Astrocyte (in vitro differentiated cells and primary cell): ENCODE measurements around the gene GTPBP2.

Experiments
- EZH2 ChIP-seq: IDR thresholded peaks from 2 replicates; pipeline ENCODE4 v1.6.1; 2012; ENCODE audit warnings: mild to moderate bottlenecking, low read length, inconsistent platforms; ENCODE audit not compliant: insufficient read depth
- TF ChIP-seq, protein P1 (sequence below): IDR thresholded peaks from 2 replicates; pipeline ENCODE4 v1.5.1; 2011; ENCODE audit warnings: low read depth, mild to moderate bottlenecking, inconsistent platforms, low read length, moderate library complexity; ENCODE audit not compliant: insufficient read depth

GRCh38 chr6:43614396-43614730 is 14.7 kb downstream of the GTPBP2 start:
- TF ChIP-seq, protein P1, sequence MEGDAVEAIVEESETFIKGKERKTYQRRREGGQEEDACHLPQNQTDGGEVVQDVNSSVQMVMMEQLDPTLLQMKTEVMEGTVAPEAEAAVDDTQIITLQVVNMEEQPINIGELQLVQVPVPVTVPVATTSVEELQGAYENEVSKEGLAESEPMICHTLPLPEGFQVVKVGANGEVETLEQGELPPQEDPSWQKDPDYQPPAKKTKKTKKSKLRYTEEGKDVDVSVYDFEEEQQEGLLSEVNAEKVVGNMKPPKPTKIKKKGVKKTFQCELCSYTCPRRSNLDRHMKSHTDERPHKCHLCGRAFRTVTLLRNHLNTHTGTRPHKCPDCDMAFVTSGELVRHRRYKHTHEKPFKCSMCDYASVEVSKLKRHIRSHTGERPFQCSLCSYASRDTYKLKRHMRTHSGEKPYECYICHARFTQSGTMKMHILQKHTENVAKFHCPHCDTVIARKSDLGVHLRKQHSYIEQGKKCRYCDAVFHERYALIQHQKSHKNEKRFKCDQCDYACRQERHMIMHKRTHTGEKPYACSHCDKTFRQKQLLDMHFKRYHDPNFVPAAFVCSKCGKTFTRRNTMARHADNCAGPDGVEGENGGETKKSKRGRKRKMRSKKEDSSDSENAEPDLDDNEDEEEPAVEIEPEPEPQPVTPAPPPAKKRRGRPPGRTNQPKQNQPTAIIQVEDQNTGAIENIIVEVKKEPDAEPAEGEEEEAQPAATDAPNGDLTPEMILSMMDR = no peak
- TF ChIP-seq EZH2 = no peak
